GM19395 (cell line): Measurements from ENCODE around the gene OR9G4.

ENCODE experiments used
- ATAC-seq: cut with Tn5 transposase; IDR thresholded peaks from one replicate; pipeline ENCODE4 v1.9.1; 2021; ENCODE audit warnings: mild to moderate bottlenecking, moderate library complexity; ENCODE audit not compliant: unreplicated experiment

The OR9G4 gene

DNA sequence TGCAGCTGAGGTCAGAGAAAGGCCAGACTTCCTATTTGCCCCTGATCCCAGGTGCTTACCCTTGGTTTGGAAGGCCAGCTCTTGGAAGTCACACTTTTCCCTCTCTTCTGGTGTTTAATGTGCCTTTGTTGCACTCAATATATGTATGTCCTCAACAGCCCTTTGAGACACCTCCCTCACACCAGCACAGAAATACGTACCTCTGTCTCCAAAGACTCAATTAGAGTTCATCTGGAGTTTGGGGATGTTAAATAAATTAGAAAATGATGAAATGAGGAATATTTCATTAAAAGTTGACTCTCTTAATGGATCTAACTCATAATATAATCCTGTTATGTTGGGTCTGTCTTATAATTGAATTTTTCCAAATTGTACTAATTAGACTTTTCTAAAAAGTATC is at the start of gene OR9G4:
TSS of gene OR9G4 (minus strand) at position 101 of the 400 bp plus-strand sequence. CDS start 4,931 bp downstream, outside the sequence.
- no peak for ATAC-seq

GRCh38 chr11:56783448-56784041 is 35.0 kb upstream of the OR9G4 start:
- no peak for ATAC-seq

DNA sequence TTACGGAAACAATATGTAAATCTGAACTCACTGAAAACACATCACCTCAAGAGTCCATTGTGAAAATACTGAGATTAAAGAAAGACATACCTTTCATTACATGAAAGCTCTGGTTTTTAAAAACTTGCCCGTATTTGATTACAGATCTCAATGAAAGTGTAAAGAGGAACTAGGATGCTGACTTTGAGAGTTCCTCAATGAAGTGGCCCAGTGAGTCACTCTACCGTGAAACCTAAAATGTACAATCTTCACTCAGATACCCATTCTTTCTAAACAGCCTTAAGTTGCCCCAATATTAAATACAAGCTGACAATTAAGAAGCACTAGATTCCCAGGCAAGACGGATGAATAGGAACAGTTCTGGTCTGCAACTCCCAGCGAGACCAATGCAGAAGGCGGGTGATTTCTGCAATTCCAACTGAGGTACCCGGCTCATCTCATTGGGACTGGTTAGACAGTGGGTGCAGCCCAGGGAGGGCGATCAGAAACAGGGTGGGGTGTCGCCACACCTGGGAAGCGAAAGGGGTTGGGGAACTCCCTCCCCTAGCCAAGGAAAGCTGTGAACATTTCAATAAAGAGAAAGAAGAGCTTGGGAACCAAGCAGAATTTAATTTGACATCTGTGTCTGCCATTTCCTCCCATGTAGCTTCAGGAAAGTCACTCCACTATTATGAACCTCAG is 33.8 kb upstream of the OR9G4 start:
- ATAC-seq = peak; percentile 85

- ATAC-seq = no peak
Observed at GRCh38 chr11:56776809-56777208, 28.3 kb upstream of the OR9G4 start.

- no peak for ATAC-seq
Observed at GRCh38 chr11:56764976-56765375, 16.5 kb upstream of the OR9G4 start.

DNA sequence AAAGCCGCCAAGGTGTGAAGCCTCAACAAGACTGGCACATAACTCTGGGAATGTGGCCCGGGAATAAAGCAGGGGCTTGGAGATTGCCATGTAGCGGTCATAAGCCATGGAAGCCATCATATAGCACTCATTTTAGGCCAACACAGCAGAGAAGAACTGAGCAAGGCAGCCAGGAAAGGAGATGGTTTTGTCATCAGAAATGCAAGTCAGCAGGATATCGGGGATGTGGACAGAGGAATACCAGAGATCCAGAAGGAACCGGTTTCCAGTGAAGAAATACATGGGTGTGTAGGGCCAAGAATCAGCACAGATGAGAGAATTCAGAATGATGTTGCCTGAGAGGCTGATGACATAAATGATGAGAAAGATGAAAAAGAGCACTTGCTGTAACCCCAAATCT is 3.0 kb upstream of the OR9G4 start:
- no peak for ATAC-seq

DNA sequence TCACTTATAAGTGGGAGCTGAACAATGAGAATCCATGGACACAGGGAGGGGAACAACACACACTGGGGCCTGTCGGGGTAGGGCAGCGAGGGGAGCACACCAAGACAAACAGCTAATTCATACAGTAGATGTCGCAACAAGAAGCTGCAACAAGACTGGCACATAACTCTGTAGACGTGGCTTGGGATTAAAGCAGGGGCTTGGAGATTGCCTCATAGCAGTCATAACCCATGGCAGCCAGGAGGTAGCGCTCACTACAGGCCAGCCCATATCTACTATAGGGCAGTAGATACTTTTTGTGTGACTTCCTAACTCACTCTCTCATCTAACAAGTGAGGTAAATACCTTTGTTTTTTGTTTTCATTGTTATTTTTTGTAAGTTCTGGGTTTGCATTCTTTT is 1.7 kb upstream of the OR9G4 start:
- no peak for ATAC-seq

- no peak for ATAC-seq
Observed at GRCh38 chr11:56740886-56741285, 7.6 kb downstream of the OR9G4 start.

DNA sequence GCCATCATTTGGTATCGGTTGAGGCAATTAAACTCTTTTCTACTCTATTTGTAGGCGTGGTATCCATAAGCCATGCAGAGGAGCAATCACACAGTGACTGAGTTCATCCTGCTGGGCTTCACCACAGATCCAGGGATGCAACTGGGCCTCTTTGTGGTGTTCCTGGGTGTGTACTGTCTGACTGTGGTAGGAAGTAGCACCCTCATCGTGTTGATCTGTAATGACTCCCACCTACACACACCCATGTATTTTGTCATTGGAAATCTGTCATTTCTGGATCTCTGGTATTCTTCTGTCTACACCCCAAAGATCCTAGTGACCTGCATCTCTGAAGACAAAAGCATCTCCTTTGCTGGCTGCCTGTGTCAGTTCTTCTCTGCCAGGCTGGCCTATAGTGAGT is 8.4 kb downstream of the OR9G4 start:
- no peak for ATAC-seq

DNA sequence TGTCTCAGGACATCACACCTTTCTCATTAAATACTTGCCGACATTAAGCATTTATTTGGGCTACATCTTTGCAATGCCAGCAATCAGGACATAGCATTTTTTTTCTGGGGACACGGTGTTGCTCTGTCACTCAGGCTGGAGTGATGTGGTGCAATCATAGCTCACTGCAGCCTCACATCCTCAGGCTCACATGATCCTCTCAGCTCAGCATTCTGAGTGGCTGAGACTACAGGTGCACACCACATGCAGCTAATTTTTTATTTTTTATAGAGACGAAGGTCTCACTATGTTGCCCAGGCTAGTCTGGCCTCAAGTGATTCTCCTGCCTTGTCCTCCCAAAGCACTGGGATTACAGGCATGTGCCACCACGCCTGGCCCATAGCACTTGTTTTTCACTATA is 28.0 kb downstream of the OR9G4 start:
- ATAC-seq = no peak

DNA sequence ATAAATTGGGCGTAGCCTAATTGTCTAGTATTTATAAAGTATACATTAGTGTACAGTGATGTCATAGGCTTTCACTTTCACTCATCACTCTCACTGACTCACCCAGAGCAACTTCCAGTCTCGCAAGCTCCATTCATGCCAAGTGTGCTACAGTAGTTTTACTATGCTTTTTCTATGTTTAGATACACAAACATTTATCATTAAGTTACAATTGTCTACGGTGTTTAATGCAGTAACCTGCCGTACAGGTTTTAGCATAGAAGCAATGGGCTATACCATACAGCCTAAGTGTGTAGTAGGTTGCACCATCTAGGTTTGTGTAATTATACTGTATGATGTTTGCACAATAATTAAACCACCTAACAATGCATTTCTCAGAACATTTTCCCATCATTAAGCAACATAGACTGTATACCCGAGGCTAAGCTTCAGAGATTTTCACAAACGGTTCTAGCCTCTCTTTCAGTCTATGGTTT is 32.1 kb downstream of the OR9G4 start:
- ATAC-seq = no peak

GRCh38 chr11:56714206-56714605 is 34.3 kb downstream of the OR9G4 start:
- no peak for ATAC-seq

DNA sequence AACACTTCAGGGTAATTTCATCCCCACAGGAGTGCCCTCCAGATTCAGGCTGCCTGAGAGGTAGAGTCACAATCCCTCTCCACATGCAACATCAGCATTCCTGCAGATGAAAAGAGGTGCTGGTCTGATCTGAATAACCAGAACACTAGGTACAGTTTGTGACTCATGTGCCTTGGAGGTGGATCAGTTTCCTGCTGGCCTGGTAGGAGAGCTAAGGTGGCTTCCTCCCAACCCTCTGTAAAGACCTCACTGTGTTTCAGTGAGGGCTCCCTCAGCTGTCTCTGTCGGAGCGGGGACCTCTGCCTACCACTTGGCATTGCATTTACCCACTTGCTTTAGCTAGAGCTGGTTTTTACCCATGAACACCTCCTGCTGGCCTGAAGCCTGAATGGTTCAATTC is 42.0 kb downstream of the OR9G4 start:
- ATAC-seq = no peak

GRCh38 chr11:56705784-56706396 is 42.6 kb downstream of the OR9G4 start:
- ATAC-seq = no peak

- no peak for ATAC-seq
Observed at GRCh38 chr11:56700914-56701485, 47.5 kb downstream of the OR9G4 start.

- no peak for ATAC-seq
Observed at GRCh38 chr11:56700242-56700913, 48.1 kb downstream of the OR9G4 start.

DNA sequence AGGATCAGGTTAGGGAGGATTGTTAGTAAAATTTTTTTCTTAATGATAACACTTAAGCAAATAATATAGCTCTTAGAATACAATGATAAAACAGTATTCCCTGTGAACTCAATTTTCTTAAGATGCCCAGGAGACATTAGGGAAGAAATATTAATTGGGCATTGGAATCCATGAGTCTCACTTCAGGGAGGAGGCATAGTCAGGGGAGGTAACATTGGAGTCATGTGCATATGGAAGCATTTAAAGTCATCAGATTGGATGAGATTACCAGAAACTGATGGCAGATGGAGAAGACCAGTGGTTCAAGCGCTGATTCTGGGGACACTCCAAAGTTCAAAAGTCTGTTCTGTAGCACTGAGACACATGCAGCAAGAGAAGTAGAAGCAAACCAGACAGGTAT is 49.7 kb downstream of the OR9G4 start, which contains the start of gene OR9G1:
TSS of gene OR9G1 (plus strand) at position 301 of the 400 bp plus-strand sequence. CDS start 1,293 bp downstream, outside the sequence.
- no peak for ATAC-seq

- ATAC-seq = no peak
Observed at GRCh38 chr11:56693428-56693827, 55.1 kb downstream of the OR9G4 start.
